Osteocyte (in vitro differentiated cells): ENCODE measurements around the gene DBN1. TPM values are rescaled to one million over a fixed set of nuclear protein-coding genes. Genes with fewer than 3 reads are reported as not detected.

Experiments used
- DNase-seq: peaks from one replicate; pipeline ENCODE4 v3.0.0; 2021; ENCODE audit warnings: mixed read lengths; ENCODE audit not compliant: unreplicated experiment; ENCODE audit errors: extremely low spot score
- H3K27ac Mint-ChIP-seq: one replicate; pipeline ENCODE4 v1.8.0; 2021; ENCODE audit warnings: mild to moderate bottlenecking, mixed read lengths; ENCODE audit not compliant: unreplicated experiment
- H3K27me3 Mint-ChIP-seq: one replicate; pipeline ENCODE4 v1.8.0; 2021; ENCODE audit warnings: mixed read lengths; ENCODE audit not compliant: unreplicated experiment
- H3K36me3 Mint-ChIP-seq: one replicate; pipeline ENCODE4 v1.8.0; 2021; ENCODE audit warnings: mixed read lengths; ENCODE audit not compliant: unreplicated experiment
- H3K4me1 Mint-ChIP-seq: one replicate; pipeline ENCODE4 v1.8.0; 2021; ENCODE audit warnings: mixed read lengths; ENCODE audit not compliant: unreplicated experiment
- H3K4me3 Mint-ChIP-seq: one replicate; pipeline ENCODE4 v1.8.0; 2021; ENCODE audit warnings: mild to moderate bottlenecking, moderate library complexity, mixed read lengths; ENCODE audit not compliant: unreplicated experiment
- H3K9me3 Mint-ChIP-seq: one replicate; pipeline ENCODE4 v1.8.0; 2021; ENCODE audit warnings: mixed read lengths; ENCODE audit not compliant: unreplicated experiment
- CTCF ChIP-seq: fragments of 200-600 bp; sonication (generic); IDR thresholded peaks from 2 replicates; pipeline ENCODE4 v1.5.0; 2021; ENCODE audit warnings: antibody characterized with exemption, mild to moderate bottlenecking, moderate library complexity
- total RNA-seq: library from RNA; stranded (reverse); gene quantifications from 2 replicates; pipeline ENCODE4 v1.2.1, GENCODE V29; 2021

Gene DBN1
- total RNA-seq, 1 donor from 2014 or later: 248 TPM

GRCh38 chr5:177459357-177459756 is 14.1 kb downstream of the DBN1 start:
- Mint-ChIP-seq H3K4me3 (no peak overlapping the region), H3K36me3 (peaks cover 19% of the 10 kb centered on the region), H3K4me1 (peaks cover 12% of the 10 kb centered on the region), H3K9me3 (no peaks in the 10 kb centered on the region), H3K27me3 (no peaks in the 10 kb centered on the region), H3K27ac (no peak overlapping the region)
- no peak for TF ChIP-seq CTCF
- DNase-seq: no peak

- DNase-seq: no peak
- Mint-ChIP-seq H3K27ac (no peak overlapping the region), H3K4me3 (no peak overlapping the region), H3K27me3 (no peaks in the 10 kb centered on the region), H3K4me1 (peaks cover 14% of the 10 kb centered on the region), H3K9me3 (no peaks in the 10 kb centered on the region), H3K36me3 (peaks cover 19% of the 10 kb centered on the region)
- no peak for TF ChIP-seq CTCF
Observed at GRCh38 chr5:177458912-177459350, 14.5 kb downstream of the DBN1 start.

- peaks cover 13% of the 10 kb centered on the region for H3K36me3 Mint-ChIP-seq
- TF ChIP-seq CTCF: no peak
Observed at GRCh38 chr5:177457852-177458681, 15.4 kb downstream of the DBN1 start.

GRCh38 chr5:177456976-177457851 is 16.2 kb downstream of the DBN1 start:
- peak overlapping the region; percentile 2 for H3K4me3 Mint-ChIP-seq

More at GRCh38 chr5:177457852-177458681, 15.4 kb downstream of the DBN1 start:
- H3K27me3 Mint-ChIP-seq: no peaks in the 10 kb centered on the region
- H3K9me3 Mint-ChIP-seq: no peaks in the 10 kb centered on the region
- peaks cover 17% of the 10 kb centered on the region for H3K4me1 Mint-ChIP-seq
- H3K4me3 Mint-ChIP-seq: no peak overlapping the region
- H3K27ac Mint-ChIP-seq: peak overlapping the region; percentile 85
- no peak for DNase-seq

More at GRCh38 chr5:177456976-177457851, 16.2 kb downstream of the DBN1 start:
- peaks cover 17% of the 10 kb centered on the region for H3K4me1 Mint-ChIP-seq
- peaks cover 10% of the 10 kb centered on the region for H3K36me3 Mint-ChIP-seq
- H3K27me3 Mint-ChIP-seq: no peaks in the 10 kb centered on the region
- peak; percentile 95 for DNase-seq
- no peaks in the 10 kb centered on the region for H3K9me3 Mint-ChIP-seq
- peak overlapping the region; percentile 85 for H3K27ac Mint-ChIP-seq
- peak; percentile 57 for TF ChIP-seq CTCF
